ENCODE results near the gene WDR27.

WDR27 gene

DNA sequence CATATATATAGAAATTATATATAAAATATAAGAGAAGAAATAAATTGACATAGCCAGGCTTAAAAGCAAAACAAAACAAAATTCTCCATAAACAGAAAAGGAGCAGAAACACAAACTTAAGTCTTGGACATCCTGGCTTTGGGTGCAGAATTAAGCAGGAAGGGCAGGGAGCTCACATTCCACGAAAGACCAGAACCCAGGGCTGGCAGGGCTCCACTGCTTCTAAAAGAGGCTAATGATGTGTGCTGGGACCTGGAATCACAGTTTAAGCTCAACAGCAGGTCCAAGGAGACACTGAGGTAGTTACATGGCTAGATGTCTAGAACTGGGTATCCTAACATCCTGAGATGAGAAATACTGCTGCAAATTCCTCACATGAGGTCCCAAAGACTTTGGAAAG lies 210.3 kb downstream of the WDR27 start:
- TF ChIP-seq, protein P1, sequence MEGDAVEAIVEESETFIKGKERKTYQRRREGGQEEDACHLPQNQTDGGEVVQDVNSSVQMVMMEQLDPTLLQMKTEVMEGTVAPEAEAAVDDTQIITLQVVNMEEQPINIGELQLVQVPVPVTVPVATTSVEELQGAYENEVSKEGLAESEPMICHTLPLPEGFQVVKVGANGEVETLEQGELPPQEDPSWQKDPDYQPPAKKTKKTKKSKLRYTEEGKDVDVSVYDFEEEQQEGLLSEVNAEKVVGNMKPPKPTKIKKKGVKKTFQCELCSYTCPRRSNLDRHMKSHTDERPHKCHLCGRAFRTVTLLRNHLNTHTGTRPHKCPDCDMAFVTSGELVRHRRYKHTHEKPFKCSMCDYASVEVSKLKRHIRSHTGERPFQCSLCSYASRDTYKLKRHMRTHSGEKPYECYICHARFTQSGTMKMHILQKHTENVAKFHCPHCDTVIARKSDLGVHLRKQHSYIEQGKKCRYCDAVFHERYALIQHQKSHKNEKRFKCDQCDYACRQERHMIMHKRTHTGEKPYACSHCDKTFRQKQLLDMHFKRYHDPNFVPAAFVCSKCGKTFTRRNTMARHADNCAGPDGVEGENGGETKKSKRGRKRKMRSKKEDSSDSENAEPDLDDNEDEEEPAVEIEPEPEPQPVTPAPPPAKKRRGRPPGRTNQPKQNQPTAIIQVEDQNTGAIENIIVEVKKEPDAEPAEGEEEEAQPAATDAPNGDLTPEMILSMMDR (IDR thresholded peaks at IDR 0.05; ENCODE audit: borderline replicate concordance, insufficient read depth, low read depth, low read length), result no peak
- no peak overlapping the region for H3K4me3 ChIP-seq (ENCODE audit: low read depth, low read length)

DNA sequence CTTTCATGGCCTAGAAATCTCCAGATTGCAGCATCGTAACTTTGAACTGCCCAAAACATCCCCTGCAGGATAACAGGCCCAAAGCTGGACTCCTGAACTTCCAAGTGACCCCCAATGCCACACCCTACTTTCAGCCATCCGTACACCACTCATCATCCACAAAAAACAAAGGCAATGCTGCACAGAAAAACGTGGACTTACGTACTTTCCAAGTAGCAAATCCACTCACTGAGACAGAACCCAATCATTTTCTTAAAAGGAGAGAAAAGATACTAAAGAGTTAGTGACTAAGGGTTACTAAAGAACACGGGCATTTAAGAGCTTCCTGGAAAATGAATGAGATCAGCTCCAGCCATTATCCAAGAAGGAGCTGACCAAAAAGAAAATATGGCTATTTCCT lies 211.0 kb downstream of the WDR27 start:
- TF ChIP-seq, protein P1 (IDR thresholded peaks at IDR 0.05; ENCODE audit: borderline replicate concordance, insufficient read depth, low read depth, low read length), result no peak
- no peak overlapping the region for H3K4me3 ChIP-seq (ENCODE audit: low read depth, low read length)

DNA sequence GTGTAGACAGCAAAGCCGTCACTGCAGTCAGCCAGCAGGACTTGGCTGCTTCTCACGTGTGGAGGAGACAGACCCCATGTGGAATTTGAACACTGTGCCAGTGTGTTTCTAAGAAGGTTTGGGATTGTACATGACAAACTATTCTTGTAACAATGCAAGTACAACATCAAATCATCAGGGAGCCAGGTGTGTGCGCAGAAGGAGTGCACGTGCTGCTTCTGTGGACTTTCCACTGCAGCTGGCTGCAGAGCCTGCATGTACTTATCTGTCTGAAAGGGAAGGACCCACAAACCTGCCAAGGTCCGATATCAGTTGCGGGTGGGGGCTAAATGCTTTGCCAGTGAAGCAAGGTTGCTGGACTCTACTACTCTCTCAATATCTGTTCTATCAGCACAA lies 211.6 kb downstream of the WDR27 start:
- TF ChIP-seq, protein P1 (IDR thresholded peaks at IDR 0.05; ENCODE audit: borderline replicate concordance, insufficient read depth, low read depth, low read length), result no peak
- H3K4me3 ChIP-seq (ENCODE audit: low read depth, low read length), result no peak overlapping the region

DNA sequence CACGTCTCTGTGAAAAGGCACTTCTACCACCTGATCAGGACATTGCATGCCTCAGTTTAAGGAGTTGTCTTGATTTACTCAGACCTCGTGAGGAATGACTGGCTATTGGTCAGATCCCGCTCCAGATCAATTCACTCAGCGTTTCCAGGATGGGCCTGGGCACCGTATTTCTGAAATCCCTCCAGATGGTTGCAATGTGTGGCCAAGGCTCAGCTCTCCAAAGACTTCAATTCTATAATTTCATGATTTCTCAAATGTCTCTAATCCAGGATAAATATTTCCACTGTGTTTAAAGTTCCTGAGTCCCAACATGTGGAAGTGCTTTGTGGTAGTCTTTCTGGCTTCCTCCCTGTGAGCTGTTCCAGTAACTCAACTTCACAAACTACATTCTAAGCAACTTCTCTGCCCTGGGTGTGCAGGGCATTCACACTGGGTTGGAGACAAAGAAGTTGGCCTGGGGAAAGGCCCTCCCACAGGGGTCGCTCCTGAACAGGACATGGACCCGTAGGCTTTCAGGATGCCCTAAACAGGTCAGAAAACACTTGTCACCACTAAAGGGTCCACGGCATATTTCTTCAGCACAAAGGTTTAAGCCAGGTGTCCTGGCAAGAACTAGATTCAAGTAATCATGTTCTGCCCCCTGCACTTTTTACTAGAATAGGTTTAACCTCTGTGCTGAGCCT lies 212.1 kb downstream of the WDR27 start:
- TF ChIP-seq, protein P1 (IDR thresholded peaks at IDR 0.05; ENCODE audit: borderline replicate concordance, insufficient read depth, low read depth, low read length), result no peak
- no peak overlapping the region for H3K4me3 ChIP-seq (ENCODE audit: low read depth, low read length)

DNA sequence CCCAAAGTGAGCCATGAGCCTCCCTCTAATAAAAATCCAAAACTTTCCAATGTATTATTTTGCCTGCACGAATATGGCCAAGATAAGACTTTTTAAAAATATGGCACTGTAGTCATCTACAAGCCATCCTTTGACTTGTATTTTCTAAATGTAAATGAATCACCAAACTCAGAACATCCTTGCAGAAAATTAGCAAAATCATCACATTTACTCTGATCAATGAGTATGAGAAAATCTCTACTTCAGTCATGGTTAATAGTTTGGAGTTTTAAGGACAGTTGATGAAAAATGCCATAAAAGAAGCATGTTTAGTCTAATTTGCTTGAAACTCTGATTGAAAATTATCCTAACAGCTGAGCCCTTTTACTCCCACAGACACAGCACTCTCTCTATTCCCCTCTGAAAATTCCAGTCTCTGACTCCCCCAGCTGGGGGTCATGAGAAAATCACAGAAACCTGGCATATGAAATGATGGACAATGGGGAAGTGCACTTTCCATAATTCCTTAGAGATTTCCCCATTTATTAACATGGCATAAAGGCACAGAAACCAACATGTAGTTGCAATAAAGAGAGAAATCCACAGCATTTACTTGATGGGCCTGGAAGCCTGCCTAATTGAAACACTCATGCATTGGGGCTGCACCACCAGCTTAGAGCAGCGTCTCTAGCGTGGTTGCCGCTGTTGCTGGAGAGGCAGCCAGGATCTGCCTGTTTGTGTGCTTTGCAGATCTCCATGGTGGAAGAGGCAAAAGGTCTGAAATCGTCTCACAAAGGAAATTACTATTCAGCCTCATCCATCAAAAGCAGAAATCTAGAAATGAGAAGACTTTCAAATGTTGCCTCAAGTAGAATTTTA lies 214.0 kb downstream of the WDR27 start:
- TF ChIP-seq, protein P1 (IDR thresholded peaks at IDR 0.05; ENCODE audit: borderline replicate concordance, insufficient read depth, low read depth, low read length), result no peak
- H3K4me3 ChIP-seq (ENCODE audit: low read depth, low read length), result no peak overlapping the region

DNA sequence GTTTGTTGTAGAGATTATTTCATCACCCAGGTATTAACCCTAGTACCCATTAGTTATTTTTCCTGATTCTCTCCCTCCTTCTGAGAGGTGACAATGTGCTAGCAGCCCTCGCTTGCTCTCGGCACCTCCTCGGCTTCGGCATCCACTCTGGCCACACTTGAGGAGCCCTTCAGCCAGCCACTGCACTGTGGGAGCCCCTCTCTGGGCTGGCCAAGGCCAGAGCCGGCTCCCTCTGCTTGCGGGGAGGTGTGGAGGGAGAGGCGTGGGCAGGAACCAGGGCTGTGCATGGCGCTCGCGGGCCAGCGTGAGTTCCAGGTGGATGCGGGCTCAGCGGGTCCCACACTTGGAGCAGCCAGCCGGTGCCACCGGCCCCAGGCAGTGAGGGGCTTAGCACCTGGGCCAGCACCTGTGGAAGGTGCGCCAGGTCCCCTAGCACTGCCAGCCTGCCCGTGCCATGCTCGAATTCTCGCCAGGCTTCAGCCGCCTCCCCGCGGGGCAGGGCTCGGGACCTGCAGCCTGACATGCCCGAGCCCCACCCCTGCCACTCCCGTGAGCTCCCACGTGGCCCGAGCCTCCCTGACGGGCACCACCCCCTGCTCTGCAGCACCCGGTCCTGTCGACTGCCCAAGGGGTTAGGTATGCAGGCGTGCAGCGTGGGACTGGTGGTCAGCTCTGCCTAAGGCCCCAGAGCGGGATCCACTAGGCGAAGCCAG lies 221.9 kb downstream of the WDR27 start:
- TF ChIP-seq, protein P1 (IDR thresholded peaks at IDR 0.05; ENCODE audit: borderline replicate concordance, insufficient read depth, low read depth, low read length), result no peak
- H3K4me3 ChIP-seq (ENCODE audit: low read depth, low read length), result no peak overlapping the region

All from GM12875 (cell line).